GM21447 (cell line): ENCODE results near the gene NVL.
"Not testable (repeated sequence)": the region's sequence is repeated elsewhere in the genome, so short reads cannot be mapped to it uniquely, and the experiment has no call there.

ENCODE experiments used
- ATAC-seq: cut with Tn5 transposase; IDR thresholded peaks from one replicate; pipeline ENCODE4 v1.9.1; 2021; ENCODE audit not compliant: unreplicated experiment

NVL gene

GRCh38 chr1:224238212-224238611, 91.8 kb downstream of the NVL start:
- ATAC-seq = no peak

- no peak for ATAC-seq
Observed at GRCh38 chr1:224237119-224237881, 92.7 kb downstream of the NVL start.

- no peak for ATAC-seq
Observed at GRCh38 chr1:224235813-224236493, 94.0 kb downstream of the NVL start.

GRCh38 chr1:224234017-224234416, 96.0 kb downstream of the NVL start:
- no peak for ATAC-seq

GRCh38 chr1:224226849-224227502, 103.0 kb downstream of the NVL start:
- no peak for ATAC-seq

GRCh38 chr1:224223819-224224714, 105.9 kb downstream of the NVL start:
- no peak for ATAC-seq

GRCh38 chr1:224219612-224220059, 110.3 kb downstream of the NVL start:
- ATAC-seq = no peak

- no peak for ATAC-seq
Observed at GRCh38 chr1:224219011-224219611, 110.9 kb downstream of the NVL start.

GRCh38 chr1:224217655-224218623, 112.0 kb downstream of the NVL start:
- no peak for ATAC-seq

- ATAC-seq = no peak
Observed at GRCh38 chr1:224216382-224216781, 113.6 kb downstream of the NVL start.

GRCh38 chr1:224213438-224214119, 116.4 kb downstream of the NVL start:
- ATAC-seq = no peak

GRCh38 chr1:224212618-224213061, 117.3 kb downstream of the NVL start:
- ATAC-seq = no peak

GRCh38 chr1:224211206-224211962, 118.6 kb downstream of the NVL start:
- ATAC-seq = no peak

- ATAC-seq = not testable (repeated sequence)
Observed at GRCh38 chr1:224205931-224206538, 123.9 kb downstream of the NVL start.

GRCh38 chr1:224205438-224205840, 124.5 kb downstream of the NVL start:
- peak; percentile 50 for ATAC-seq

- peak; percentile 56 for ATAC-seq
Observed at GRCh38 chr1:224203243-224204016, 126.5 kb downstream of the NVL start.

GRCh38 chr1:224201853-224202252, 128.1 kb downstream of the NVL start:
- no peak for ATAC-seq
